SU-DHL-6 (cell line): ENCODE measurements around the gene TCP11.

Experiments used
- CTCF ChIP-seq: fragments of 200-600 bp; sonication (generic); IDR thresholded peaks from one replicate; pipeline ENCODE4 v1.5.1; 2017; ENCODE audit warnings: antibody characterized with exemption, mild to moderate bottlenecking, low read length, moderate library complexity; ENCODE audit not compliant: insufficient read depth, poor library complexity, severe bottlenecking
- EZH2phosphoT487 ChIP-seq: fragments of 200-600 bp; sonication (generic), shearing (Covaris generic); conservative IDR thresholded peaks from 2 replicates; pipeline ENCODE4 v1.6.1; 2018; ENCODE audit warnings: mild to moderate bottlenecking, antibody characterized with exemption, low read length, moderate library complexity, mixed read lengths

- no peak for TF ChIP-seq CTCF
- TF ChIP-seq EZH2phosphoT487 = no peak
Measured at GRCh38 chr6:35158520-35158919, 17.4 kb upstream of the TCP11 start.
